VCaP (cell line): ENCODE data around the gene PITPNC1.

Source experiments
- H3K27ac ChIP-seq: fragments of 450-650 bp; 2 replicates; pipeline ENCODE4 v1.5.1; 2017
- TF ChIP-seq, protein P1 (sequence below): fragments of 450-650 bp; conservative IDR thresholded peaks from 2 replicates; pipeline ENCODE4 v1.5.1; 2017; ENCODE audit warnings: mild to moderate bottlenecking, moderate library complexity

Gene PITPNC1

DNA sequence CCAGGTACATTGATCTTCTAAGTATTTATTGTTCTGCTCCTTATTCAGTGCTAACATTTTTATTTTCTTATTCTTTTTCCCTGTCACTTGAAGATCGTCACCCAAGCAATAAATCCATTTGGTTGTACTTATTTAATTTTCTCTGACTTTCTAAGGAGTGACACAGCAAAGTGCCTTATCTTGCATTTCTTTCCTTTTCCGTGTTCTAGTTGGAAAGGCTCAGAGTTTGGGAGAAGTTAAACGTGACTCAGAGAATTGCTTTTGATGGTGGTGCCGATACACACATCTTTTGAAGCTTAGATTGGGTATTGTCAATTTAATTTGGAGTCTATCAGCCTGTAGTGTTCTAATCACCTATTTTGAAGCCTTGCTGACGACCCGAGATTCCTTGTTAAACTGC is 72.0 kb downstream of the PITPNC1 start:
- TF ChIP-seq, protein P1, sequence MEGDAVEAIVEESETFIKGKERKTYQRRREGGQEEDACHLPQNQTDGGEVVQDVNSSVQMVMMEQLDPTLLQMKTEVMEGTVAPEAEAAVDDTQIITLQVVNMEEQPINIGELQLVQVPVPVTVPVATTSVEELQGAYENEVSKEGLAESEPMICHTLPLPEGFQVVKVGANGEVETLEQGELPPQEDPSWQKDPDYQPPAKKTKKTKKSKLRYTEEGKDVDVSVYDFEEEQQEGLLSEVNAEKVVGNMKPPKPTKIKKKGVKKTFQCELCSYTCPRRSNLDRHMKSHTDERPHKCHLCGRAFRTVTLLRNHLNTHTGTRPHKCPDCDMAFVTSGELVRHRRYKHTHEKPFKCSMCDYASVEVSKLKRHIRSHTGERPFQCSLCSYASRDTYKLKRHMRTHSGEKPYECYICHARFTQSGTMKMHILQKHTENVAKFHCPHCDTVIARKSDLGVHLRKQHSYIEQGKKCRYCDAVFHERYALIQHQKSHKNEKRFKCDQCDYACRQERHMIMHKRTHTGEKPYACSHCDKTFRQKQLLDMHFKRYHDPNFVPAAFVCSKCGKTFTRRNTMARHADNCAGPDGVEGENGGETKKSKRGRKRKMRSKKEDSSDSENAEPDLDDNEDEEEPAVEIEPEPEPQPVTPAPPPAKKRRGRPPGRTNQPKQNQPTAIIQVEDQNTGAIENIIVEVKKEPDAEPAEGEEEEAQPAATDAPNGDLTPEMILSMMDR: no peak
- H3K27ac ChIP-seq: no peak overlapping the region

DNA sequence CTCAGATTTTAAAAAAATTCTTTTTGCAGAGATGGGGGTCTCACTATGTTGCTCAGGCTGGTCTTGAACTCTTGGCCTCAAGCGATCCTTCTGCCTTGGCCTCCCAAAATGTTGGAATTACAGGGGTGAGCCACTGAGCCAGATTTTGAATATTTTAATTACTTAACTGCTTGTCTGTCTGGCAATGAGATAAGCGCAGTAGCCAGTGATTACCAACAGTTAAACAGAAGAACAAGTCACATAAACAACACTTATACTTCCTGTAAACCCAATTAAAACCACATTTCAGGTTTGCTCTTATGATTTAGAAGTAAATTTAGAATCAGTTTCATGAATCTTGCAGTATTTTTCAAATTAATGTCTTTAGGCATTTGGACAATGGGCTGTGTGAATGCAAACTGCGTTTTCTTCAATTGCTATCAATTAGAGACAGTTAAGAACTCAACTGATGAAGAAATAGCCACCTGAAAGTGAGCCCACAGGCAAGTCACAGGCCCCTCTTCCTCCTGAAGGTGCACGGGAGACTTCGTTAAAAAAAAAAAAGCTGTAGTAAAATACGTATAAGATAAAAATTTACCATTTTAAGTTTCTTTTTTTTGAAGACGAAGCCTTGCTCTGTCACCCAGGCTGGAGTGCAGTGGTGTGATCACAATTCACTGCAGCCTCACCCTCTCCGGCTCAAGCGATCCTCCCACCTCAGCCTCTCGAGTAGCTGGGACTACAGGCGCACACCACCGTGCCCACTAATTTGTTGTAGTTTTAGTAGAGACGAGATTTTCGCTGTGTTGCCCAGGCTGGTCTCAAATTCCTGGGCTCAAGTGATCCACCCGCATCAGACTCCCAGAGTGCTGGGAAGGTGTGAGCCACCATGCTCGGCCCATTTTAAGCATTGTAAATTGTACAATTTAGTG is 73.0 kb downstream of the PITPNC1 start:
- TF ChIP-seq, protein P1: no peak
- no peak overlapping the region for H3K27ac ChIP-seq

DNA sequence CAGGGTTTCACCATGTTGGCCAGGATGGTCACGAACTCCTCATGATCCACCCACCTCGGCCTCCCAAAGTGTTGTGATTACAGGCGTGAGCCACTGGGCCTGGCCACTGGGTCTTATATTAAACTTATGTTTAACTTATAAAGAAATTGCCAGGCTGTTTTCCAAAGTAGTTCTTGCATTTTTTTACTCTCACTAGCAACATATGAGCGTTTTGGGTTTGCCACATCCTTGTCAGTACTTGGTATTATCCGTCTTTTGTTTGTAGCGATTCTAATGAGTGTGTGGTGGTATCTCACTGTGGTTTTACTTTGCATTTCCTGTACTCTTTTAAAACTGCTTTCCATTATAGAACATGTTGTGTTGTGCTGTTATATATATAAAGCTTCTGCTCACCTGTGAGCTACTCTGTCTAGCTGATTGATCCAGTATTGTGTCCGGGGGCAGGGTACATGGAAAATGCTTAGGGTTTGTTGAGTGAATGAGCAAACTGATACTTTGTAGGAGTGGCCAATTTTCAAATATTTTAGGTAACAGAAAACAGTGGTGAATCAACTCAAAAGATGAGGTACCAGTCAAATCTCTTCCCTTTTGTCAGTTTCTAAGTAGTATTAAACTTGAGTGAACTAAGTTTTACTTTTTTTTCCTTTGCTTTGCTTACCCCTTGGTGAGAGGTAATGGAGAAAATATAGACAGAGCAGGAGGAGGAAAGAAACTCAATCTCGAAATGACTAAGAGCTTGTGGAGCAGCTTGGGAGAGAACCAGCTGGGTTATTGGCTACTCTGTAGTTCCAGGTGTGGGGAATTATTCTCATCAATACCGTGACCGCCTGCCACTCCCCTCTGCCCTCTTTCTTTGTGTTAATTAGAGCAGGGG is 75.8 kb downstream of the PITPNC1 start:
- TF ChIP-seq, protein P1: no peak
- H3K27ac ChIP-seq: no peak overlapping the region

DNA sequence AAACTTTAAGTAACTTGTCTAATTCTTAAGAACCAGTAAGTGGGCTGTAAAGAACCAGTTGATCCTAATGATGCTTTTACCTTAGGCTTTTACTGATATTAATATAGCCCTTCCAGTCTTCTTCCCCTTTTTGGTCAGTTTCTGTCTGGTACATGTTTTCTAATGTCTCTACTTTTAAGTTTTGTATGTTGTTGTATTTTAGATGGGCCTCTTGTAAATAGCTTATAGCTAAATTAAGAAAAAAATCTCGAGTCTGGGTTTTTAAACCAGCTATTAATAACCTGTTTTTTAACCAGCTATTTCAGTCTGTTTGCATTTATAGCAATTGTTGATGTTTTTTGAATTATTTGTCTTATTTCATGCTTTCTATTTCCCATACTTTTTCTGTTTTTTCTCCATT is 79.0 kb downstream of the PITPNC1 start:
- TF ChIP-seq, protein P1: no peak
- no peak overlapping the region for H3K27ac ChIP-seq

DNA sequence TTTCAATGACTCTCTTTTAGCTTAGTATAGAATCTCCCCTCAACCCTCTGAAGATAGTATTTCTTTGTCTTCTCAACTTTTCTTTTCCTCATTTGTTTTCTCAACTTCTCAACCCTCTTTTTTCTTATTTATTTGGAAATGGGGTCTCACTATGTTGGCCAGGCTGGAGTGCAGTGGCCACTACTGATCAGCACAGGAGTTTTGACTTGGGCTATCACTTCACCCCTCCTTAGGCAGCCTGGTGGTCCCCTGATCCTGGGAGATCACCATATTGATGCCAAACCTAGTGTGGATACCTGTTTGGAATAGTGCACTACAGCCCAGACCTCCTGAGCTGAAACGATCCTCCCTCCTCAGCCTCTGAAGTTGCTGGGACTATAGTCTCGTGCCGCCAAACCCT is 79.8 kb downstream of the PITPNC1 start:
- TF ChIP-seq, protein P1: no peak

DNA sequence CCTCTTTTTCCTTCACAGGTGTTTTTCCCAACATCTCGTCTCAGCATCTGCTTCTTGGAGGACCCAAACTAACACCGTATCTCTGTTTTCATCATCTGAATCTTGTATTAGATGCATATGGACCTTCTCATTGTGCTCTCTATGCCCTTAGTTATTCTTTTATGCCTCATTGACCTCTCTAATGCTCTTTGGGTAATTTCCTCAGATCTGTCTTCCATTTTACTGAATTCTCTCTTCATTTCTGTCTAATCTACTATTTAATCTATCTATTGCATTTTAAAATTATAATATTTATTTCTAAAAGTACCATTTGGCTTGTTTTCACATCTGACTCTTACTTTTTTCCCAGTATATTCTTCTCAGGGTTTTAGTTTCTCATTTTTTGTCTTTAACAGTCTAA is 81.1 kb downstream of the PITPNC1 start:
- H3K27ac ChIP-seq: no peak overlapping the region
- TF ChIP-seq, protein P1: no peak

More for the DNA sequence above, 79.8 kb downstream of the PITPNC1 start:
- H3K27ac ChIP-seq: no peak overlapping the region

DNA sequence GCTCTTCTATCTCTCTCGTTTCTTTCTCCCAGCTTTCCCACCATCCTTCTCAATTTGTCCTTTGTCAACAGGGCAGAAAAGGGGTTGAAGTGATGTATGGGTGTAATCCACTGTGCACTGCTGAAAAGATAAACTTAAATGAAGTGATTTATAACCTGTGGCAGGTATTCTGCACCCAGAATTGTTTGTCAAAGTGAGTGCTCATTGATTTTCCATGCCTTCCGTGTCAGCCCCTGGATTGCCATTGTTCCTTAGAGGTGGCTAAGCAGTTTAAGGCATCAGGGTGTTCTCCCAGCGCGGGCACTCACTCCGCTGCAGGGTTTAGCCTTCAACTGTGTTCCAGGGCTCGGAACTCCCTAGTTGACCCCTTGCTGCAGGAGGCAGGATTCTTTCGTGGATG is 82.9 kb downstream of the PITPNC1 start:
- H3K27ac ChIP-seq: no peak overlapping the region
- TF ChIP-seq, protein P1: no peak
